ENCODE results near the gene PRKN. TPM values are rescaled to one million over a fixed set of nuclear protein-coding genes. Genes with fewer than 3 reads are reported as not detected.
A peak's percentile ranks its signal among the peaks of the same experiment; 100 is the strongest.

The PRKN gene
- total RNA-seq, 1 donor from 2014 or later = 2.8 TPM

DNA sequence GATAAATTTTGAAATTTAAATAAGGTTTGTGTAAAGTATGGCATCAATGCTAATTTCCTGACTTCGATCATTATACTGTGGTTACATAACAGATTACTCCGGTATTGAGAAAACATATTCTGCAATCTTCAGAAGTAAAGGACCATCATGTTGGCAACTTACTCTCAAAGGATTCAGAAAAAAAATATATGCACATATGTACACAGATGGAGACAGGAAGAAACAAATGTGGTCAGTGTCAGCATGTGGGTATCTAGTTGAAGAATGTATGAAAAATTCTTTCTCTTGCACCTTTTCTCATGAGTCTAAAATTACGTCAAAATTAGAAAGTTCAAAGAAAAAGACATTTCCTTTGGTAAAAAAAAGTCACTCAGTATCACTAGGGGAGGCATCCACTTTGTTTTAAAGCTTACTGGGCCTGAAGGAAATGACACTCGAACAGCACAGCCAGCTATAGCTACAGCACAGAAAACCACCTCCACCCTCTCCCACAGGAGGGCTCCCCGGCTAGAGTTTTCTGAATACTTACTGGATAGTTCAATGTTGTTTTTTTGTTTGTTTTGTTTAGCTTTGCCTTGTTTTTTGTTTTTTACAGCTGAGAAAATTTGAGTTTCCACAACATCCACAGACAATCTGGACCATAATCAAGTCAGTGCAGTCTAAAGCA is 1136.5 kb downstream of the PRKN start:
- no peak overlapping the region for H3K4me3 ChIP-seq
- no peaks in the 10 kb centered on the region for H3K79me2 ChIP-seq (ENCODE audit: low read depth)
- Mint-ChIP-seq H3K27ac (no peak overlapping the region), H3K9me3 (peaks cover 13% of the 10 kb centered on the region), H3K4me3 (no peak overlapping the region), H3K36me3 (no peaks in the 10 kb centered on the region), H3K27me3 (ENCODE audit: insufficient read depth, low read depth) (peaks cover 5% of the 10 kb centered on the region), H3K4me1 (peaks cover 3% of the 10 kb centered on the region)
- H3K4me1 ChIP-seq = no peaks in the 10 kb centered on the region
- TF ChIP-seq, protein P1, sequence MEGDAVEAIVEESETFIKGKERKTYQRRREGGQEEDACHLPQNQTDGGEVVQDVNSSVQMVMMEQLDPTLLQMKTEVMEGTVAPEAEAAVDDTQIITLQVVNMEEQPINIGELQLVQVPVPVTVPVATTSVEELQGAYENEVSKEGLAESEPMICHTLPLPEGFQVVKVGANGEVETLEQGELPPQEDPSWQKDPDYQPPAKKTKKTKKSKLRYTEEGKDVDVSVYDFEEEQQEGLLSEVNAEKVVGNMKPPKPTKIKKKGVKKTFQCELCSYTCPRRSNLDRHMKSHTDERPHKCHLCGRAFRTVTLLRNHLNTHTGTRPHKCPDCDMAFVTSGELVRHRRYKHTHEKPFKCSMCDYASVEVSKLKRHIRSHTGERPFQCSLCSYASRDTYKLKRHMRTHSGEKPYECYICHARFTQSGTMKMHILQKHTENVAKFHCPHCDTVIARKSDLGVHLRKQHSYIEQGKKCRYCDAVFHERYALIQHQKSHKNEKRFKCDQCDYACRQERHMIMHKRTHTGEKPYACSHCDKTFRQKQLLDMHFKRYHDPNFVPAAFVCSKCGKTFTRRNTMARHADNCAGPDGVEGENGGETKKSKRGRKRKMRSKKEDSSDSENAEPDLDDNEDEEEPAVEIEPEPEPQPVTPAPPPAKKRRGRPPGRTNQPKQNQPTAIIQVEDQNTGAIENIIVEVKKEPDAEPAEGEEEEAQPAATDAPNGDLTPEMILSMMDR (IDR thresholded peaks at IDR 0.05) = peak; percentile 10
- TF ChIP-seq EZH2phosphoT487 (IDR thresholded peaks at IDR 0.05) (no peak), EZH2 (IDR thresholded peaks at IDR 0.05) (no peak)
- no peaks in the 10 kb centered on the region for H3K27me3 ChIP-seq
- peak; percentile 10 for DNase-seq (ENCODE audit: low spot score)
- H2AFZ ChIP-seq (replicated peaks) = no peak overlapping the region
- no peak overlapping the region for H3K4me2 ChIP-seq
- H3K36me3 ChIP-seq = no peaks in the 10 kb centered on the region
- no peak overlapping the region for H3K27ac ChIP-seq
- no peak overlapping the region for H3K9ac ChIP-seq
- H4K20me1 ChIP-seq (ENCODE audit: low read depth) = no peaks in the 10 kb centered on the region
- H3F3A ChIP-seq (ENCODE audit: low read depth) = no peaks in the 10 kb centered on the region
- no peaks in the 10 kb centered on the region for H3K9me3 ChIP-seq (ENCODE audit: low read depth)

DNA sequence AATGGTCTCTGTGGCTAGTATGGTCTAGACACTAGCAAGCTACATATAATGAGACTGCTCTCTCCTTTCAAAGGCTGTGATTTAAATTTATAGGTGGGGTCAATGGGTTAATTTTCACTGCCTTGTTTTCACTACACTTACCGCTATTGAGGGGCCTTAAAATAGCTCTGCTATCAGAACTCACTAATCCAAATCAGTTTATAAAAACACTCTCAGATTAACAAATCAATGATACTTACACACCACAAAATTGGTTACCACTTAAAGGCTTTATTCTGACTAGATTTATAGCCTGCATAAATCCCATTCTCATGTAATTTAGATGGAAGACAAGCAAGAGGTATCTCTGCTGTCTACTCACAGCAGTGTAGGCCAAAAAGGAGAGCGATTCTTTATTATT is 1140.7 kb downstream of the PRKN start:
- Histone ChIP-seq H3K9me3 (ENCODE audit: low read depth) (no peaks in the 10 kb centered on the region), H3K27ac (no peak overlapping the region), H3K4me2 (no peak overlapping the region), H3K27me3 (no peaks in the 10 kb centered on the region), H4K20me1 (ENCODE audit: low read depth) (no peaks in the 10 kb centered on the region), H3K36me3 (no peaks in the 10 kb centered on the region), H2AFZ (replicated peaks) (no peak overlapping the region), H3K9ac (no peak overlapping the region), H3K79me2 (ENCODE audit: low read depth) (no peaks in the 10 kb centered on the region), H3K4me1 (no peaks in the 10 kb centered on the region), H3K4me3 (no peak overlapping the region), H3F3A (ENCODE audit: low read depth) (no peaks in the 10 kb centered on the region)
- TF ChIP-seq EZH2 (IDR thresholded peaks at IDR 0.05) (no peak), EZH2phosphoT487 (IDR thresholded peaks at IDR 0.05) (no peak)
- TF ChIP-seq, protein P1 (IDR thresholded peaks at IDR 0.05) = no peak
- no peak for DNase-seq (ENCODE audit: low spot score)
- H3K27me3 Mint-ChIP-seq (ENCODE audit: insufficient read depth, low read depth) = no peaks in the 10 kb centered on the region
- no peak overlapping the region for H3K4me3 Mint-ChIP-seq
- peaks cover 5% of the 10 kb centered on the region for H3K4me1 Mint-ChIP-seq
- H3K9me3 Mint-ChIP-seq = no peaks in the 10 kb centered on the region
- H3K27ac Mint-ChIP-seq = no peak overlapping the region
- no peaks in the 10 kb centered on the region for H3K36me3 Mint-ChIP-seq

DNA sequence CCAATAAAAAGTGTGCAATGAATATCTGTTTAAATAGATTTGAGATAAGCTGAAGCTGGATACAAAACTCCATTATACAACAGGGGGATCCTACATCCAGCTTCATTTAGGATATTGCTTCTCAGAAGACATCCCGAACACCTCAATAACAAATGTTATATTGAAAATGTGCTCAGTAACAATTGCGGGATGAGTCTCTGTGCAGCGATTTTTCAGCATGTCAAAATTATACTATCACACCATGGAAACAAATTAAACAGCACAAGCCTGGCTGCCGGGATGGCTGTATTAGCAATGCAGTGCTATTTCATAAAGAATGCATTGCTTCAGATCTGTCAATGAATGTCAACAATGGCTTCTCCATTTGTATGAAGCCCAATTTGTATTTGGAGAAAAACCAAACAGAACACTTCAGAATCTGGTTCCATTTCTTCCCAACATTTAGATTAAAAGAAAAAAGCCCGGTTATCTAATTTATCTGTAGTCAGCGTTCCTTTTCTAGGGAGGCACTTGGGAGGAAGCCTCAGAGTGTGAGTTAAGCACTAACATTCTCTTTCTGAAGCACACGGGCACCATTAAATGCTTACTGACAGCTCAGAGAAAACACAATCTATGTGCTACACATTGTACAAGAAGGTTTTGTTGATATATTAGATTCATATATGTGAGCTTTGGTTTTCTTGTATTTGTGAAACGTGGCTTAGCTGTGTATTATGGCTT is 1142.8 kb downstream of the PRKN start:
- H3K36me3 ChIP-seq = no peaks in the 10 kb centered on the region
- peaks cover 5% of the 10 kb centered on the region for H3K4me1 Mint-ChIP-seq
- H3K9ac ChIP-seq = no peak overlapping the region
- H2AFZ ChIP-seq (replicated peaks) = no peak overlapping the region
- H3K27ac Mint-ChIP-seq = no peak overlapping the region
- no peak overlapping the region for H3K4me2 ChIP-seq
- no peak overlapping the region for H3K4me3 ChIP-seq
- no peak for DNase-seq (ENCODE audit: low spot score)
- no peaks in the 10 kb centered on the region for H4K20me1 ChIP-seq (ENCODE audit: low read depth)
- H3K36me3 Mint-ChIP-seq = no peaks in the 10 kb centered on the region
- H3K27me3 Mint-ChIP-seq (ENCODE audit: insufficient read depth, low read depth) = peaks cover 2% of the 10 kb centered on the region
- H3K27me3 ChIP-seq = no peaks in the 10 kb centered on the region
- no peaks in the 10 kb centered on the region for H3K4me1 ChIP-seq
- TF ChIP-seq EZH2 (IDR thresholded peaks at IDR 0.05) (no peak), EZH2phosphoT487 (IDR thresholded peaks at IDR 0.05) (no peak)
- TF ChIP-seq, protein P1 (IDR thresholded peaks at IDR 0.05) = no peak
- no peaks in the 10 kb centered on the region for H3K9me3 Mint-ChIP-seq
- H3K9me3 ChIP-seq (ENCODE audit: low read depth) = no peaks in the 10 kb centered on the region
- H3F3A ChIP-seq (ENCODE audit: low read depth) = no peaks in the 10 kb centered on the region
- H3K79me2 ChIP-seq (ENCODE audit: low read depth) = no peaks in the 10 kb centered on the region
- H3K27ac ChIP-seq = no peak overlapping the region
- H3K4me3 Mint-ChIP-seq = no peak overlapping the region

Measured in neural progenitor cell (in vitro differentiated cells).